Activated B cell treated with CpG ODN at 0.5 μM for 24 hours (primary cell): ENCODE measurements around the gene LCOR. TPM values are rescaled to one million over a fixed set of nuclear protein-coding genes. Genes with fewer than 3 reads are reported as not detected.
A peak's percentile ranks its signal among the peaks of the same experiment; 100 is the strongest.

Experiments used
- ATAC-seq: fragments of 200-7000 bp; cut with Tn5 transposase; one replicate; pipeline ENCODE4 v1.10.0; 2021; ENCODE audit warnings: low read depth, mild to moderate bottlenecking, moderate library complexity
- CTCF ChIA-PET: fragments of 350-600 bp; sonication (Branson Sonifier 250); formaldehyde crosslinking; loops from one replicate; lab custom pipeline; 2021; ENCODE audit warnings: antibody characterized with exemption; lab: Charles Lee
- POLR2A ChIA-PET: fragments of 350-600 bp; sonication (Branson Sonifier 250); formaldehyde crosslinking; loops from one replicate; lab custom pipeline; 2021; ENCODE audit warnings: antibody characterized with exemption; lab: Charles Lee
- DNase-seq: peaks from one replicate; pipeline ENCODE4 v3.0.0; 2022
- H3K27ac Mint-ChIP-seq: one replicate; pipeline ENCODE4 v1.8.0; 2020; ENCODE audit warnings: mixed read lengths
- H3K27me3 Mint-ChIP-seq: one replicate; pipeline ENCODE4 v1.8.0; 2021; ENCODE audit warnings: mixed read lengths
- H3K36me3 Mint-ChIP-seq: one replicate; pipeline ENCODE4 v1.8.0; 2021; ENCODE audit warnings: low read depth, mixed read lengths
- H3K4me1 Mint-ChIP-seq: one replicate; pipeline ENCODE4 v1.8.0; 2021; ENCODE audit warnings: mixed read lengths
- H3K4me3 Mint-ChIP-seq: one replicate; pipeline ENCODE4 v1.8.0; 2020; ENCODE audit warnings: mild to moderate bottlenecking, mixed read lengths
- H3K9me3 Mint-ChIP-seq: one replicate; pipeline ENCODE4 v1.8.0; 2020; ENCODE audit warnings: mixed read lengths
- intact Hi-C: fragments of 100-400 bp; cut with micrococcal nuclease; formaldehyde crosslinking; loops from one replicate; pipeline ENCODE4 v1.15.1; 2024
- total RNA-seq: library from RNA; stranded (reverse); gene quantifications from 2 replicates; pipeline ENCODE4 v1.2.3, GENCODE V29; 2022
- TF ChIP-seq, protein P1 (sequence below): fragments of 200-600 bp; IDR thresholded peaks from one replicate; pipeline ENCODE4 v1.8.0; 2022; ENCODE audit warnings: antibody characterized with exemption, mild to moderate bottlenecking

Gene LCOR
- total RNA-seq, 1 donor from 2014 or later: 54.9 TPM

DNA sequence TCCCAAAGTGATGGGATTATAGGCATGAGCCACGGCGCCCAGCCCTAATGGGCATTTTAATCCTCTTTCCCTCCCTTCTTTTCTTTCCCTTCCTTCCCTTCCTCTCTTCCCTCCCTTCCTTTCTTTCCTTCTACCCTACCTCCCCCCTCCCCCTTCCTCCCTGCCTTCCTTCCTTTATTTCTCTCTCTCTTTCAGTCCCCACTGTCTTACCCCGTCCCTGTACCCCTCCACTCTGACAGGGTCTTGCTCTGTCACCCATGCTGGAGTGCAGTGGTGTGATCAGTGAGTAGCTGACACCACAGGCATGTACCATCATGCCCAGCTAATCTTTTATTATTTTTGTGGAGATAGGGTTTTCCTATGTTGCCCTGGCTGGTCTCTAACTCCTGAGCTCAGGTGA, 24.2 kb downstream of the LCOR start:
- ChIA-PET POLR2A (no interaction called here), CTCF (no interaction called here)
- DNase-seq (no peak), ATAC-seq (no peak)
- Mint-ChIP-seq H3K9me3 (no peaks in the 10 kb centered on the region), H3K4me3 (peak overlapping the region; percentile 15), H3K4me1 (peaks cover 72% of the 10 kb centered on the region), H3K27me3 (no peaks in the 10 kb centered on the region), H3K36me3 (peaks cover 47% of the 10 kb centered on the region), H3K27ac (no peak overlapping the region)
- TF ChIP-seq, protein P1, sequence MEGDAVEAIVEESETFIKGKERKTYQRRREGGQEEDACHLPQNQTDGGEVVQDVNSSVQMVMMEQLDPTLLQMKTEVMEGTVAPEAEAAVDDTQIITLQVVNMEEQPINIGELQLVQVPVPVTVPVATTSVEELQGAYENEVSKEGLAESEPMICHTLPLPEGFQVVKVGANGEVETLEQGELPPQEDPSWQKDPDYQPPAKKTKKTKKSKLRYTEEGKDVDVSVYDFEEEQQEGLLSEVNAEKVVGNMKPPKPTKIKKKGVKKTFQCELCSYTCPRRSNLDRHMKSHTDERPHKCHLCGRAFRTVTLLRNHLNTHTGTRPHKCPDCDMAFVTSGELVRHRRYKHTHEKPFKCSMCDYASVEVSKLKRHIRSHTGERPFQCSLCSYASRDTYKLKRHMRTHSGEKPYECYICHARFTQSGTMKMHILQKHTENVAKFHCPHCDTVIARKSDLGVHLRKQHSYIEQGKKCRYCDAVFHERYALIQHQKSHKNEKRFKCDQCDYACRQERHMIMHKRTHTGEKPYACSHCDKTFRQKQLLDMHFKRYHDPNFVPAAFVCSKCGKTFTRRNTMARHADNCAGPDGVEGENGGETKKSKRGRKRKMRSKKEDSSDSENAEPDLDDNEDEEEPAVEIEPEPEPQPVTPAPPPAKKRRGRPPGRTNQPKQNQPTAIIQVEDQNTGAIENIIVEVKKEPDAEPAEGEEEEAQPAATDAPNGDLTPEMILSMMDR: no peak
- intact Hi-C loops: no loop called here

- Mint-ChIP-seq H3K4me3 (no peak overlapping the region), H3K9me3 (no peaks in the 10 kb centered on the region), H3K4me1 (peaks cover 73% of the 10 kb centered on the region), H3K36me3 (peaks cover 45% of the 10 kb centered on the region), H3K27ac (no peak overlapping the region), H3K27me3 (no peaks in the 10 kb centered on the region)
- DNase-seq (no peak), ATAC-seq (no peak)
- POLR2A ChIA-PET: no interaction called here
- CTCF ChIA-PET: no interaction called here
- intact Hi-C loops: no loop called here
- TF ChIP-seq, protein P1: no peak
Observed at GRCh38 chr10:96857301-96858012, 25.4 kb downstream of the LCOR start.

GRCh38 chr10:96858038-96858705, 26.1 kb downstream of the LCOR start:
- Mint-ChIP-seq H3K27ac (peak overlapping the region; percentile 10), H3K9me3 (no peaks in the 10 kb centered on the region), H3K4me1 (peaks cover 71% of the 10 kb centered on the region), H3K27me3 (no peaks in the 10 kb centered on the region), H3K4me3 (no peak overlapping the region), H3K36me3 (peaks cover 46% of the 10 kb centered on the region)
- intact Hi-C loops: no loop called here
- ChIA-PET CTCF (no interaction called here), POLR2A (no interaction called here)
- TF ChIP-seq, protein P1: no peak
- no peak for ATAC-seq
- DNase-seq: no peak

- H3K27me3 Mint-ChIP-seq: no peaks in the 10 kb centered on the region
- H3K4me3 Mint-ChIP-seq: no peak overlapping the region
- TF ChIP-seq, protein P1: no peak
- no peak overlapping the region for H3K27ac Mint-ChIP-seq
- no peaks in the 10 kb centered on the region for H3K9me3 Mint-ChIP-seq
- CTCF ChIA-PET: no interaction called here
- intact Hi-C loops: no loop called here
- ATAC-seq: no peak
- DNase-seq: no peak
- H3K4me1 Mint-ChIP-seq: peaks cover 75% of the 10 kb centered on the region
- H3K36me3 Mint-ChIP-seq: peaks cover 46% of the 10 kb centered on the region
- POLR2A ChIA-PET: no interaction called here
Observed at GRCh38 chr10:96858706-96859050, 26.6 kb downstream of the LCOR start.

DNA sequence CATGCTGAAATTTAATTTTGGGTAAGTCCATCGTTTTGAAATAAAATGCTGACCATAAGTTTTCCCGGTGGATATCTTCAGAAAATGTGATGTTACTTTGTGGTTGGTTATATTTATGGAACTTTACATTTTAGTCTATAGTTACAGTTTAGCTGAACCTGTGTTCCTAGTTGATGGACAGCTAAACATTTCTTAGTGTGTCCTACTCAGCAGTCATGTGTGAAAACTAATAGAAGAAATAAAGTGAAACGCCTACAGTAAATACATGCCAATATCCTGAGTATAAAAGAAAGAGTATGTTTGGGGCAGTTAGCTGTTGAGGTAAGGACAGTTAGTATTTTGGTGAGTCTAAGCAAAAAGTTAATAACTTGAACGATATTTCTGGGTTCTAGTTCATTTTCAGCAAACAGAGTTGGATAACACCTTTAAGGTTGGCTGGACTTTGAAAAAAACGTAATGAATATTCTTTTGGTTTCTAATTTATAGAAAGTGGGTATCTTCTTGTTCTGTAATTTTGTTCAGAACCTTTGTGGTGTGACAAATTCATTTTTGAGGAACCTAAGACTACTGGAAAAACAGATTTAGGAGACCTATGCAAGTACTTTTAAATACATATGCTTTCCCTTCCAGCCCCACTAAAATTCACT, 28.7 kb downstream of the LCOR start:
- ATAC-seq (no peak), DNase-seq (no peak)
- Mint-ChIP-seq H3K27me3 (no peaks in the 10 kb centered on the region), H3K27ac (peak overlapping the region; percentile 38), H3K36me3 (peaks cover 46% of the 10 kb centered on the region), H3K4me1 (peaks cover 74% of the 10 kb centered on the region), H3K4me3 (no peak overlapping the region), H3K9me3 (no peaks in the 10 kb centered on the region)
- TF ChIP-seq, protein P1: no peak
- intact Hi-C loops: no loop called here
- CTCF ChIA-PET: interaction anchor here (1.1 kb wide), 1 partner anchor 164 kb away, joined by 3 read pairs; no protein-coding TSS in a partner anchor
- POLR2A ChIA-PET: interaction anchor here (1.1 kb wide), 1 partner anchor 23 kb away, joined by 3 read pairs; no protein-coding TSS in a partner anchor
